ENCODE data around the gene CACYBP. TPM values are rescaled to one million over a fixed set of nuclear protein-coding genes. Genes with fewer than 3 reads are reported as not detected.

The CACYBP gene
- total and polyA plus RNA-seq, 2 experiments from 2014 or later = 209 to 453 TPM

- H3K27ac ChIP-seq (ENCODE audit: low read depth) = peak overlapping the region; percentile 24; the same call in 1 of the 2 replicates
- Mint-ChIP-seq H3K36me3 (ENCODE audit: low read depth) (peaks cover 43% of the 10 kb centered on the region), H3K9me3 (no peaks in the 10 kb centered on the region), H3K27ac (no peak overlapping the region), H3K27me3 (ENCODE audit: insufficient read depth, low read depth, poor library complexity) (peaks cover 2% of the 10 kb centered on the region), H3K4me3 (no peak overlapping the region), H3K4me1 (no peaks in the 10 kb centered on the region)
- DNase-seq (ENCODE audit: low spot score) (no peak), ATAC-seq (no peak)
- H3K36me3 ChIP-seq (ENCODE audit: insufficient read depth) = peaks cover 47% of the 10 kb centered on the region
- peaks cover 20% of the 10 kb centered on the region for H4K20me1 ChIP-seq (replicated peaks; ENCODE audit: insufficient read depth)
- no peak overlapping the region for H3K4me2 ChIP-seq
- TF ChIP-seq NANOG (IDR thresholded peaks at IDR 0.05; ENCODE audit: borderline replicate concordance) = no peak
- TF ChIP-seq ZNF462 (CRISPR knock-in tag; IDR thresholded peaks at IDR 0.05) = no peak
- TF ChIP-seq EZH2phosphoT487 (IDR thresholded peaks at IDR 0.05; ENCODE audit: unreplicated experiment) = no peak
- no peak for TF ChIP-seq ZNF331 (CRISPR knock-in tag; IDR thresholded peaks at IDR 0.05; ENCODE audit: low read depth)
- H3F3A ChIP-seq (replicated peaks; ENCODE audit: low read depth) = 0 out of 2 replicates have a peak, but pooled peaks cover 8% of the 10 kb centered on the region
- H3K27me3 ChIP-seq (ENCODE audit: insufficient read depth) = no peaks in the 10 kb centered on the region
- H3K79me2 ChIP-seq (replicated peaks; ENCODE audit: insufficient read depth) = peaks cover 14% of the 10 kb centered on the region
- H3K9me2 ChIP-seq (ENCODE audit: insufficient read depth) = no peaks in the 10 kb centered on the region
- no peak overlapping the region for H2AFZ ChIP-seq
- no peaks in the 10 kb centered on the region for H3K4me1 ChIP-seq (ENCODE audit: insufficient read depth)
- H3K4me3 ChIP-seq = no peak overlapping the region
Measured at GRCh38 chr1:175015243-175015642, 15.5 kb downstream of the CACYBP start.

GRCh38 chr1:175019524-175019923, 19.8 kb downstream of the CACYBP start:
- Histone ChIP-seq H3F3A (replicated peaks; ENCODE audit: low read depth) (0 out of 2 replicates have a peak, but pooled peaks cover 1% of the 10 kb centered on the region), H3K79me2 (replicated peaks; ENCODE audit: insufficient read depth) (peaks cover 38% of the 10 kb centered on the region), H4K20me1 (replicated peaks; ENCODE audit: insufficient read depth) (peaks cover 5% of the 10 kb centered on the region; the same call in 1 of the 2 replicates), H3K4me1 (ENCODE audit: insufficient read depth) (no peaks in the 10 kb centered on the region), H3K27me3 (ENCODE audit: insufficient read depth) (no peaks in the 10 kb centered on the region), H3K9me2 (ENCODE audit: insufficient read depth) (peaks cover 5% of the 10 kb centered on the region; the same call in 1 of the 2 replicates), H3K4me3 (no peak overlapping the region), H3K27ac (ENCODE audit: low read depth) (no peak overlapping the region), H3K36me3 (ENCODE audit: insufficient read depth) (peaks cover 11% of the 10 kb centered on the region), H3K4me2 (no peak overlapping the region), H2AFZ (no peak overlapping the region)
- DNase-seq (ENCODE audit: low spot score) (no peak), ATAC-seq (no peak)
- no peaks in the 10 kb centered on the region; the same call in 2 of the 3 replicates for H3K4me1 Mint-ChIP-seq
- no peak overlapping the region for H3K4me3 Mint-ChIP-seq
- no peaks in the 10 kb centered on the region for H3K9me3 Mint-ChIP-seq
- peaks cover 6% of the 10 kb centered on the region for H3K27me3 Mint-ChIP-seq (ENCODE audit: insufficient read depth, low read depth, poor library complexity)
- no peak overlapping the region for H3K27ac Mint-ChIP-seq
- H3K36me3 Mint-ChIP-seq (ENCODE audit: low read depth) = peaks cover 12% of the 10 kb centered on the region; the same call in 2 of the 3 replicates
- TF ChIP-seq ZNF462 (CRISPR knock-in tag; IDR thresholded peaks at IDR 0.05) (no peak), CREB1 (CRISPR knock-in tag; IDR thresholded peaks at IDR 0.05; ENCODE audit: low read depth) (no peak)
